NB4 (cell line): ENCODE data around the gene HTRA3.

Experiments used
- CTCF ChIP-seq: IDR thresholded peaks from one replicate; pipeline ENCODE4 v1.5.1; 2012; ENCODE audit warnings: low read depth, low read length
- MAX ChIP-seq: IDR thresholded peaks from 2 replicates; pipeline ENCODE4 v1.6.1; 2011; ENCODE audit warnings: low read depth, low read length
- POLR2A ChIP-seq: IDR thresholded peaks from 2 replicates; pipeline ENCODE4 v1.6.1; 2011; ENCODE audit warnings: mild to moderate bottlenecking; ENCODE audit not compliant: insufficient read length; ENCODE audit errors: extremely low read depth

GRCh38 chr4:8241211-8241779, 28.3 kb upstream of the HTRA3 start:
- TF ChIP-seq CTCF (no peak), POLR2A (no peak), MAX (no peak)
